Erythroblast (primary cell): Measurements from ENCODE around the gene PYGO2.

ENCODE experiments used
- GATA1 ChIP-seq: IDR thresholded peaks from 2 replicates; pipeline ENCODE4 v1.6.1; 2011; ENCODE audit warnings: low read depth, mild to moderate bottlenecking, control low read depth, low read length, moderate library complexity
- POLR2A ChIP-seq: IDR thresholded peaks from 2 replicates; pipeline ENCODE4 v1.6.1; 2011; ENCODE audit warnings: mild to moderate bottlenecking, low read length

DNA sequence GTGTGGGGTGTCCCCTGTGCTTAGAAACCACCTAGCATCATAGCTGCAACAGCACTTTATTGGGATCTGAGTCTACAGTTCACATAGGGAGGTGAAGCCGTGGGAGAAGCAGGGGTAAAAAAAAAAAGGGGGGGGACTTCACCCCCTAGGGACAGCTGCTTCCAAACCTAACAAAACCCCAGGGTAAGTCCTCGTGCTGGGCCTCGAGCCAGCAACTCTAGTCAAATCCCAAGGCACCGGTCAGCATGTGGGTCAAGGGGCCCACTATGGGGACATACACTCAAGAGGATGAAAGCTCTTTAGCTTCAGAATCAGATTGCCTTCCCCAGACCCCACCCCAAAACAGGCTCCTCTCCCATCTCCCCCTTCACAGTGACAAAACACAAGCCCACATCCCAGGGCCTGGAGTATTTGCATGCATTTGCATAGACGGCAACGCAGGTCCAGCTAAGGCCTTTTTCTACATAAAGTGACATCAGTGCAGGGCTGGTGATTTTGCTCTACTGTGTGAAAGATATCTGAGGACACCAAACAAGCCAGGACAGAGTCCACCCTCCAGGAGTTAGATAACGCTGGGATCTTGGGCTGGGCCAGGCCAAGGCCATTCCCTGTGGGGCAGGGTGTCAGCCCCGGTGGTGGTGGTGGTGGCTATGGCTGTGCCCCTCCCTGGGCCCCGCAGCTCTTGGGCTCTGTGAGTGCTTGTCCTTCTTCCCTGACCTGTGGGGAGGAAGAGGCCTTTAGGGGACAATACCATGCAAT lies 17.0 kb downstream of the PYGO2 start:
- TF ChIP-seq POLR2A: no peak
- no peak for TF ChIP-seq GATA1
